Upper lobe of left lung (tissue), 6 donors: ENCODE data around the gene ACTRT3. TPM values are rescaled to one million over a fixed set of nuclear protein-coding genes. Genes with fewer than 3 reads are reported as not detected.
"Not testable (repeated sequence)": the region's sequence is repeated elsewhere in the genome, so short reads cannot be mapped to it uniquely, and the experiment has no call there.

Experiments used
- ATAC-seq, 2 donors: fragments of 200-7000 bp; cut with Tn5 transposase; one replicate each; pipeline ENCODE4 v1.9.1; 2022; ENCODE audit warnings: mild to moderate bottlenecking in 2 of 2, moderate library complexity in 2 of 2; ENCODE audit not compliant: low FRiP score in 2 of 2
- DNase-seq, 2 donors: peaks; one replicate each; pipeline ENCODE4 v3.0.0-alpha.2; 2019 to 2020
- H3K27ac ChIP-seq, 4 donors: fragments of 200-600 bp; sonication (generic); one replicate each; pipeline ENCODE4 v1.5.1; 2016 to 2019
- H3K27me3 ChIP-seq, 4 donors: fragments of 200-600 bp; sonication (generic); one replicate each; pipeline ENCODE4 v1.5.1; 2017 to 2019
- H3K36me3 ChIP-seq, 4 donors: fragments of 200-600 bp; sonication (generic); one replicate each; pipeline ENCODE4 v1.5.1; 2016 to 2019
- H3K4me1 ChIP-seq, 4 donors: fragments of 200-600 bp; sonication (generic); one replicate each; pipeline ENCODE4 v1.5.1; 2018 to 2019
- H3K4me3 ChIP-seq, 4 donors: fragments of 200-600 bp; sonication (generic); one replicate each; pipeline ENCODE4 v1.5.1; 2017 to 2019; ENCODE audit warnings: mild to moderate bottlenecking in 2 of 4, moderate library complexity in 1 of 4
- H3K9me3 ChIP-seq, 4 donors: fragments of 200-600 bp; sonication (generic); one replicate each; pipeline ENCODE4 v1.5.1; 2018 to 2019
- EP300 ChIP-seq, 4 donors: sonication (generic); formaldehyde crosslinking; IDR thresholded peaks; one replicate each; pipeline ENCODE4 v1.5.1; 2017; ENCODE audit warnings: antibody characterized with exemption in 4 of 4, control low read depth in 2 of 4
- POLR2A ChIP-seq, 4 donors: fragments of 450-650 bp; IDR thresholded peaks; one replicate each; pipeline ENCODE4 v1.5.1; 2016 to 2017; ENCODE audit warnings: antibody characterized with exemption in 4 of 4, mild to moderate bottlenecking in 2 of 4
- POLR2AphosphoS5 ChIP-seq, 2 donors: sonication (generic); formaldehyde crosslinking; IDR thresholded peaks; one replicate each; pipeline ENCODE4 v1.5.1; 2017; ENCODE audit warnings: antibody characterized with exemption in 2 of 2
- WGBS, 2 donors: methylation state at CpG; one replicate each; pipeline ENCODE4 v1.1.5; 2017 to 2018; 5-methylcytosine and 5-hydroxymethylcytosine counted together
- total RNA-seq, 6 donors: library from RNA; depleted of rRNA in 4 of 6; stranded (reverse); fragments of >200 nt in 4 of 6; gene quantifications; one replicate each; pipeline versions ENCODE4 v1.1.0 to v1.2.1, GENCODE V29; 2016 to 2021
- TF ChIP-seq, protein P1 (sequence below), 6 experiments: fragments of 450-650 bp in 4 of 6; fragments of 200-600 bp in 2 of 6; sonication (generic) in 2 of 6; IDR thresholded peaks; one replicate each; pipeline ENCODE4 v1.5.1; 2016 to 2019; ENCODE audit warnings: antibody characterized with exemption in 6 of 6
- donor health status: DM: no; HTN: no; CAD: no; lungs with moderate emphysema.
- donor health status: DM: no; HTN: yes; CAD: no; lungs with severe emphysema.

Gene ACTRT3
- total RNA-seq, 6 donors from 2014 or later = 0.55 to 6.3 (median 1.7) TPM

GRCh38 chr3:169750665-169751064 lies 18.7 kb downstream of the ACTRT3 start:
- Histone ChIP-seq H3K4me1 (no peaks in the 10 kb centered on the region), H3K27ac (no peak overlapping the region), H3K27me3 (no peaks in the 10 kb centered on the region), H3K9me3 (no peaks in the 10 kb centered on the region), H3K36me3 (no peaks in the 10 kb centered on the region), H3K4me3 (no peak overlapping the region)
- ATAC-seq (no peak), DNase-seq (no peak)
- 33 to 60% methylated on average over 2 of the region's 2 CpGs for WGBS, 2 donors
- TF ChIP-seq POLR2A (IDR thresholded peaks at IDR 0.05) (no peak), POLR2AphosphoS5 (IDR thresholded peaks at IDR 0.05) (no peak), EP300 (IDR thresholded peaks at IDR 0.05) (no peak)
- TF ChIP-seq, protein P1, sequence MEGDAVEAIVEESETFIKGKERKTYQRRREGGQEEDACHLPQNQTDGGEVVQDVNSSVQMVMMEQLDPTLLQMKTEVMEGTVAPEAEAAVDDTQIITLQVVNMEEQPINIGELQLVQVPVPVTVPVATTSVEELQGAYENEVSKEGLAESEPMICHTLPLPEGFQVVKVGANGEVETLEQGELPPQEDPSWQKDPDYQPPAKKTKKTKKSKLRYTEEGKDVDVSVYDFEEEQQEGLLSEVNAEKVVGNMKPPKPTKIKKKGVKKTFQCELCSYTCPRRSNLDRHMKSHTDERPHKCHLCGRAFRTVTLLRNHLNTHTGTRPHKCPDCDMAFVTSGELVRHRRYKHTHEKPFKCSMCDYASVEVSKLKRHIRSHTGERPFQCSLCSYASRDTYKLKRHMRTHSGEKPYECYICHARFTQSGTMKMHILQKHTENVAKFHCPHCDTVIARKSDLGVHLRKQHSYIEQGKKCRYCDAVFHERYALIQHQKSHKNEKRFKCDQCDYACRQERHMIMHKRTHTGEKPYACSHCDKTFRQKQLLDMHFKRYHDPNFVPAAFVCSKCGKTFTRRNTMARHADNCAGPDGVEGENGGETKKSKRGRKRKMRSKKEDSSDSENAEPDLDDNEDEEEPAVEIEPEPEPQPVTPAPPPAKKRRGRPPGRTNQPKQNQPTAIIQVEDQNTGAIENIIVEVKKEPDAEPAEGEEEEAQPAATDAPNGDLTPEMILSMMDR (IDR thresholded peaks at IDR 0.05) = no peak

GRCh38 chr3:169748670-169749069 lies 20.7 kb downstream of the ACTRT3 start:
- 74 to 82% methylated on average over 3 of the region's 3 CpGs for WGBS, 2 donors
- Histone ChIP-seq H3K4me1 (no peaks in the 10 kb centered on the region), H3K36me3 (no peaks in the 10 kb centered on the region), H3K27me3 (no peaks in the 10 kb centered on the region), H3K4me3 (no peak overlapping the region), H3K9me3 (no peaks in the 10 kb centered on the region), H3K27ac (no peak overlapping the region)
- ATAC-seq (no peak), DNase-seq (no peak)
- TF ChIP-seq EP300 (IDR thresholded peaks at IDR 0.05) (no peak), POLR2A (IDR thresholded peaks at IDR 0.05) (no peak), POLR2AphosphoS5 (IDR thresholded peaks at IDR 0.05) (no peak)
- TF ChIP-seq, protein P1 (IDR thresholded peaks at IDR 0.05) = no peak

DNA sequence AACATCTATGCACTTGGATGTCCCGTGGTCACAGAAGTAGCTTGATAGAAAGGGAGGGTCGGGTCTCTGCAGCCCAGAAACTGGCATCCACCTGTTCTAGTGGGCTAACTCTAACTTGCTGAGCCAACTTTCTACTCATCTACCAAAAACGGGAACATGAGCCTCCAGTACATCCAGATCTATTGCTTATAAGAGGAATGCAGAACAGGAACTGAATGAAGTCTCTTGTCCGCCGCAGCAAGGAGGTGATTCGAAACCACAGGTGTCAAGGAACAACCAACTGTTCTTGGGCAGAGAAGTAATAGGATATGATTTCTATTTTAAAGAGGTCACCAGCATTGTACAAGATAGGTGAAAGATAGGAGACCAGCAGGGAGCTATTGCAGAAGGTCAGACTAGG lies 22.4 kb downstream of the ACTRT3 start:
- no peaks in the 10 kb centered on the region for H3K9me3 ChIP-seq
- H3K36me3 ChIP-seq = no peaks in the 10 kb centered on the region
- DNase-seq (no peak), ATAC-seq (no peak)
- WGBS, 2 donors = 63 to 71% methylated on average over 6 of the region's 6 CpGs
- H3K4me1 ChIP-seq = no peaks in the 10 kb centered on the region
- no peak overlapping the region for H3K4me3 ChIP-seq
- H3K27me3 ChIP-seq = no peaks in the 10 kb centered on the region
- no peak overlapping the region for H3K27ac ChIP-seq
- TF ChIP-seq EP300 (IDR thresholded peaks at IDR 0.05) (no peak), POLR2AphosphoS5 (IDR thresholded peaks at IDR 0.05) (no peak), POLR2A (IDR thresholded peaks at IDR 0.05) (no peak)
- TF ChIP-seq, protein P1 (IDR thresholded peaks at IDR 0.05) = no peak

- WGBS, 2 donors = 78 to 84% methylated on average over 1 of the region's 1 CpG
- no peaks in the 10 kb centered on the region for H3K27me3 ChIP-seq
- no peak for DNase-seq
- H3K4me1 ChIP-seq = no peaks in the 10 kb centered on the region
- H3K9me3 ChIP-seq = no peaks in the 10 kb centered on the region
- TF ChIP-seq, protein P1 (IDR thresholded peaks at IDR 0.05) = peak in 3 of 6 experiments; percentile 7 to 23 (median 19)
- no peak for TF ChIP-seq EP300 (IDR thresholded peaks at IDR 0.05)
- H3K27ac ChIP-seq = no peak overlapping the region
- no peak for ATAC-seq
- H3K36me3 ChIP-seq = no peaks in the 10 kb centered on the region
- no peak overlapping the region for H3K4me3 ChIP-seq
These were observed 24.9 kb downstream of the ACTRT3 start for GRCh38 chr3:169744366-169745054.

DNA sequence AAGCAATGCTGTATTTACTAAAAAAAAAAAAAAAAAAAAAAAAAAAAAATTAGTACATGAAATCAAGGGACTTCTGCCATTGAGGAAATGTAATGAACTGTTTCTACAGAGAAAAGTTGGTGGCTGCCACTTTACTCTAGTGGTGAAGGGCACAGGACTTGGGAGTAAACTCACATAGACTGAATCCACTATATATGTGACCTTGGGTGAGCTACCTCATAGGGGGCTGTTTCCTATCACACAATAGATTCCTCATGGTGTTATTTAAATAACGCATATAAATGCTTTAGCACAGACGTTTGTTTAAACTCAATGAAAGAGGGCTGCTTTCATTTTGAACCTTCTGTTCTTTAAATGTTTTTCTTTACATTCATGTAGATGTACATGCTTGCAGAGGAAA lies 30.3 kb downstream of the ACTRT3 start:
- WGBS, 2 donors = 64 to 66% methylated on average over 2 of the region's 2 CpGs

DNA sequence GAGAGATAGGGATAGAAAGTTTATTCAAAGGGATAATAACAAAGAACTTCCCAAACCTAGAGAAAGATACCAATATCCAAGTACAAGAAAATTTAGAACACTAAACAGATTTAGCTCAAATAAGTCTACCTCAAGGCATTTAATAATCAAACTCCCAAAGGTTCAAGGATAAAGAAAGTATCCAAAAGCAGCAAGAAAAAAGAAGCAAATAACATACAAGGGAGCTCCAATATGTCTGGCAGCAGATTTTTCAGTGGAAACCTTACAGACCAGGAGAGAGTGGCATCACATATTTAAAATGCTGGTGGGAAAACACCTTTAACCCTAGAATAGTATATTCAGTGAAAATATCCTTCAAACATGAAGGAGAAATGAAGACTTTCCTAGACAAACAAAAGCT lies 37.5 kb downstream of the ACTRT3 start:
- not testable (repeated sequence) for H3K4me1 ChIP-seq, H3K4me3 ChIP-seq, H3K27me3 ChIP-seq, H3K27ac ChIP-seq, H3K36me3 ChIP-seq, DNase-seq, ATAC-seq
- peaks cover 0 to 12% (median 3%) of the 10 kb centered on the region in 4 donors for H3K9me3 ChIP-seq

More for the DNA sequence above, 30.3 kb downstream of the ACTRT3 start:
- Histone ChIP-seq H3K27me3 (no peaks in the 10 kb centered on the region), H3K36me3 (no peaks in the 10 kb centered on the region), H3K4me1 (no peaks in the 10 kb centered on the region), H3K27ac (no peak overlapping the region), H3K4me3 (no peak overlapping the region), H3K9me3 (peaks cover 0 to 5% (median 4%) of the 10 kb centered on the region in 4 donors)
- DNase-seq (no peak), ATAC-seq (no peak)
- TF ChIP-seq EP300 (IDR thresholded peaks at IDR 0.05) (no peak), POLR2AphosphoS5 (IDR thresholded peaks at IDR 0.05) (no peak)
